ENCODE data around the gene EDIL3. TPM values are rescaled to one million over a fixed set of nuclear protein-coding genes. Genes with fewer than 3 reads are reported as not detected.

EDIL3 gene
- total RNA-seq, 2 experiments from 2014 or later, result not detected

- no peaks in the 10 kb centered on the region for H3K9me2 ChIP-seq (ENCODE audit: insufficient read depth, low read length)
- no peak for TF ChIP-seq EZH2phosphoT487 (IDR thresholded peaks at IDR 0.05; ENCODE audit: borderline replicate concordance, low read depth, low read length)
- no peak overlapping the region for H3K4me3 ChIP-seq (ENCODE audit: low read depth, low read length, poor library complexity, severe bottlenecking)
- no peaks in the 10 kb centered on the region for H3K79me2 ChIP-seq (ENCODE audit: insufficient read depth, low read depth, low read length)
- H3K9me3 ChIP-seq (ENCODE audit: low read length), result no peaks in the 10 kb centered on the region
- BruUV-seq (replicated peaks), result no TSS peak
- no peak overlapping the region for H3K27ac ChIP-seq (ENCODE audit: low read depth, low read length, poor library complexity, severe bottlenecking)
- H3K4me2 ChIP-seq (ENCODE audit: low read length), result no peak overlapping the region
- H3K36me3 ChIP-seq (ENCODE audit: insufficient read depth, low read length), result no peaks in the 10 kb centered on the region
- ChIA-PET POLR2A (interaction anchor here (1.4 kb wide), 1 partner anchor 12 kb away, joined by 5 read pairs; no protein-coding TSS in a partner anchor), CTCF (ENCODE audit: unreplicated experiment) (no interaction called here)
- H2AFZ ChIP-seq (ENCODE audit: low read length), result no peak overlapping the region
- no peaks in the 10 kb centered on the region for H3K4me1 ChIP-seq (ENCODE audit: insufficient read depth, low read length, poor library complexity, severe bottlenecking)
- intact Hi-C loops (cut with micrococcal nuclease; ENCODE audit: unreplicated experiment), result no loop called here
- DNase-seq (ENCODE audit: low spot score), result no peak
- no peaks in the 10 kb centered on the region for H4K20me1 ChIP-seq (ENCODE audit: insufficient read depth, low read length)
These were observed 94.5 kb downstream of the EDIL3 start for GRCh38 chr5:84290161-84290560.

- Histone ChIP-seq H3K4me1 (ENCODE audit: insufficient read depth, low read length, poor library complexity, severe bottlenecking) (no peaks in the 10 kb centered on the region), H3K9me3 (ENCODE audit: low read length) (no peaks in the 10 kb centered on the region), H3K27ac (ENCODE audit: low read depth, low read length, poor library complexity, severe bottlenecking) (no peak overlapping the region), H2AFZ (ENCODE audit: low read length) (no peak overlapping the region), H3K4me2 (ENCODE audit: low read length) (no peak overlapping the region), H4K20me1 (ENCODE audit: insufficient read depth, low read length) (no peaks in the 10 kb centered on the region), H3K36me3 (ENCODE audit: insufficient read depth, low read length) (no peaks in the 10 kb centered on the region), H3K4me3 (ENCODE audit: low read depth, low read length, poor library complexity, severe bottlenecking) (no peak overlapping the region), H3K79me2 (ENCODE audit: insufficient read depth, low read depth, low read length) (no peaks in the 10 kb centered on the region), H3K9me2 (ENCODE audit: insufficient read depth, low read length) (no peaks in the 10 kb centered on the region)
- ChIA-PET CTCF (ENCODE audit: unreplicated experiment) (no interaction called here), POLR2A (no interaction called here)
- DNase-seq (ENCODE audit: low spot score), result no peak
- TF ChIP-seq EZH2phosphoT487 (IDR thresholded peaks at IDR 0.05; ENCODE audit: borderline replicate concordance, low read depth, low read length), result no peak
- no peak for TF ChIP-seq CTCF (conservative IDR thresholded peaks at IDR 0.05; ENCODE audit: low read length)
- intact Hi-C loops (cut with micrococcal nuclease; ENCODE audit: unreplicated experiment), result no loop called here
- no TSS peak for BruUV-seq (replicated peaks)
These were observed 96.7 kb downstream of the EDIL3 start for GRCh38 chr5:84287951-84288350.

GRCh38 chr5:84286662-84287061 lies 98.0 kb downstream of the EDIL3 start:
- Histone ChIP-seq H4K20me1 (ENCODE audit: insufficient read depth, low read length) (no peaks in the 10 kb centered on the region), H3K27ac (ENCODE audit: low read depth, low read length, poor library complexity, severe bottlenecking) (no peak overlapping the region)
- POLR2A ChIA-PET, result no interaction called here

More at GRCh38 chr5:84286662-84287061, 98.0 kb downstream of the EDIL3 start:
- no peaks in the 10 kb centered on the region for H3K79me2 ChIP-seq (ENCODE audit: insufficient read depth, low read depth, low read length)
- H2AFZ ChIP-seq (ENCODE audit: low read length), result no peak overlapping the region
- no peaks in the 10 kb centered on the region for H3K36me3 ChIP-seq (ENCODE audit: insufficient read depth, low read length)
- TF ChIP-seq EZH2phosphoT487 (IDR thresholded peaks at IDR 0.05; ENCODE audit: borderline replicate concordance, low read depth, low read length) (no peak), CTCF (conservative IDR thresholded peaks at IDR 0.05; ENCODE audit: low read length) (no peak)
- H3K9me3 ChIP-seq (ENCODE audit: low read length), result no peaks in the 10 kb centered on the region
- BruUV-seq (replicated peaks), result no TSS peak
- H3K4me3 ChIP-seq (ENCODE audit: low read depth, low read length, poor library complexity, severe bottlenecking), result no peak overlapping the region
- H3K4me2 ChIP-seq (ENCODE audit: low read length), result no peak overlapping the region
- no peaks in the 10 kb centered on the region for H3K4me1 ChIP-seq (ENCODE audit: insufficient read depth, low read length, poor library complexity, severe bottlenecking)
- DNase-seq (ENCODE audit: low spot score), result no peak
- CTCF ChIA-PET (ENCODE audit: unreplicated experiment), result interaction anchor here (0.5 kb wide), 1 partner anchor 12 kb away, joined by 3 read pairs; no protein-coding TSS in a partner anchor
- intact Hi-C loops (cut with micrococcal nuclease; ENCODE audit: unreplicated experiment), result no loop called here
- H3K9me2 ChIP-seq (ENCODE audit: insufficient read depth, low read length), result no peaks in the 10 kb centered on the region
